ENCODE data around the gene AGBL1. TPM values are rescaled to one million over a fixed set of nuclear protein-coding genes. Genes with fewer than 3 reads are reported as not detected.

Gene AGBL1
- total and polyA plus RNA-seq, 2 donors (not counting 1 experiment from before 2014, with no cell fraction given) = not detected

GRCh38 chr15:86919581-86919980 is 839.9 kb downstream of the AGBL1 start:
- TF ChIP-seq, protein P1, sequence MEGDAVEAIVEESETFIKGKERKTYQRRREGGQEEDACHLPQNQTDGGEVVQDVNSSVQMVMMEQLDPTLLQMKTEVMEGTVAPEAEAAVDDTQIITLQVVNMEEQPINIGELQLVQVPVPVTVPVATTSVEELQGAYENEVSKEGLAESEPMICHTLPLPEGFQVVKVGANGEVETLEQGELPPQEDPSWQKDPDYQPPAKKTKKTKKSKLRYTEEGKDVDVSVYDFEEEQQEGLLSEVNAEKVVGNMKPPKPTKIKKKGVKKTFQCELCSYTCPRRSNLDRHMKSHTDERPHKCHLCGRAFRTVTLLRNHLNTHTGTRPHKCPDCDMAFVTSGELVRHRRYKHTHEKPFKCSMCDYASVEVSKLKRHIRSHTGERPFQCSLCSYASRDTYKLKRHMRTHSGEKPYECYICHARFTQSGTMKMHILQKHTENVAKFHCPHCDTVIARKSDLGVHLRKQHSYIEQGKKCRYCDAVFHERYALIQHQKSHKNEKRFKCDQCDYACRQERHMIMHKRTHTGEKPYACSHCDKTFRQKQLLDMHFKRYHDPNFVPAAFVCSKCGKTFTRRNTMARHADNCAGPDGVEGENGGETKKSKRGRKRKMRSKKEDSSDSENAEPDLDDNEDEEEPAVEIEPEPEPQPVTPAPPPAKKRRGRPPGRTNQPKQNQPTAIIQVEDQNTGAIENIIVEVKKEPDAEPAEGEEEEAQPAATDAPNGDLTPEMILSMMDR (IDR thresholded peaks at IDR 0.05) = no peak
- TF ChIP-seq EZH2 (IDR thresholded peaks at IDR 0.05; ENCODE audit: borderline replicate concordance, insufficient read depth, low read depth, low read length, poor library complexity, severe bottlenecking) = no peak
- no peaks in the 10 kb centered on the region for H3K4me1 ChIP-seq (ENCODE audit: control insufficient read depth in 2 of 2, insufficient read depth in 2 of 2, low read length in 2 of 2)
- H3K36me3 ChIP-seq (replicated peaks in 1 of 2; ENCODE audit: control extremely low read depth in 1 of 2, control insufficient read depth in 1 of 2, extremely low read depth in 1 of 2, insufficient read depth in 2 of 2, low read length in 1 of 2) = no peaks in the 10 kb centered on the region
- no peaks in the 10 kb centered on the region for H4K20me1 ChIP-seq (ENCODE audit: control insufficient read depth, insufficient read depth, low read length, poor library complexity, severe bottlenecking)
- ATAC-seq (ENCODE audit: low read depth) (no peak), DNase-seq (no peak)
- 31% methylated on average over 3 of the region's 4 CpGs for whole genome bisulfite sequencing (ENCODE audit: insufficient coverage)
- H3K4me2 ChIP-seq (replicated peaks; ENCODE audit: low read depth, low read length, poor library complexity, severe bottlenecking) = no peak overlapping the region
- no peaks in the 10 kb centered on the region for H3K27me3 Mint-ChIP-seq
- no peak overlapping the region for H2AFZ ChIP-seq (ENCODE audit: insufficient read depth, low read depth, low read length, poor library complexity, severe bottlenecking)
- no peak overlapping the region for H3K4me3 Mint-ChIP-seq
- H3K9me3 ChIP-seq (ENCODE audit: control extremely low read depth in 1 of 3, control insufficient read depth in 2 of 3, insufficient read depth in 1 of 3, low read length in 2 of 3) = no peaks in the 10 kb centered on the region
- no peaks in the 10 kb centered on the region for H3K9me3 Mint-ChIP-seq (ENCODE audit: insufficient read depth)
- H3K27ac Mint-ChIP-seq = no peak overlapping the region
- intact Hi-C loops (cut with micrococcal nuclease) = no loop called here
- no peaks in the 10 kb centered on the region for H3K27me3 ChIP-seq (replicated peaks in 1 of 4; ENCODE audit: control extremely low read depth in 1 of 4, control insufficient read depth in 3 of 4, insufficient read depth in 4 of 4, low read length in 3 of 4)
- no peaks in the 10 kb centered on the region for H3K79me2 ChIP-seq (ENCODE audit: control insufficient read depth, insufficient read depth, low read length)
- no peak overlapping the region for H3K27ac ChIP-seq (ENCODE audit: low read length in 2 of 2)
- H3K4me1 Mint-ChIP-seq = no peaks in the 10 kb centered on the region
- H3K9ac ChIP-seq (ENCODE audit: low read length) = no peak overlapping the region
- H3K4me3 ChIP-seq (ENCODE audit: control extremely low read depth in 1 of 5, extremely low read depth in 1 of 5, insufficient read depth in 1 of 5, low read depth in 2 of 5, low read length in 4 of 5) = no peak overlapping the region
- ChIA-PET POLR2A (no interaction called here), CTCF (no interaction called here)

DNA sequence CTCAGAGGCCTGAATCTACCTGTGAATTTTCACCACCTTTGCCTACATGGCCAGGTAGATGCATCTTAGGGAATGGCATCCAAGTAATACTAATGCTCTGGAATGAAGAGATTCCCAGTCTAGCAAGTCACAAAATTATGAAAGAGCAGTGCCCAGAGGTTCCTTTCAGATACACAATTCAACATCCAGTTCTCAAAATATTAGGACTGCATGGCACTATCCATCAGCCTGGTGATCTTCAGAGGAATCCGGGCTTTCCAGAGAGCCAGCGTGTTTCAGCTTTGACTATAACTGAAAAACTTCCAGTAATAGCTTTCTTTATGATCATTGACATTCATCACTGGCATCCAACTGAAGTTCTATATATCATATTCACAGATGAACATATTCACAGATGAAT is 849.8 kb downstream of the AGBL1 start:
- TF ChIP-seq EZH2 (IDR thresholded peaks at IDR 0.05; ENCODE audit: borderline replicate concordance, insufficient read depth, low read depth, low read length, poor library complexity, severe bottlenecking) = no peak
- TF ChIP-seq, protein P1 (IDR thresholded peaks at IDR 0.05) = no peak
- no peak for ATAC-seq (ENCODE audit: low read depth)
- Histone ChIP-seq H2AFZ (ENCODE audit: insufficient read depth, low read depth, low read length, poor library complexity, severe bottlenecking) (no peak overlapping the region), H4K20me1 (ENCODE audit: control insufficient read depth, insufficient read depth, low read length, poor library complexity, severe bottlenecking) (no peaks in the 10 kb centered on the region), H3K79me2 (ENCODE audit: control insufficient read depth, insufficient read depth, low read length) (no peaks in the 10 kb centered on the region), H3K36me3 (replicated peaks in 1 of 2; ENCODE audit: control extremely low read depth in 1 of 2, control insufficient read depth in 1 of 2, extremely low read depth in 1 of 2, insufficient read depth in 2 of 2, low read length in 1 of 2) (no peaks in the 10 kb centered on the region), H3K4me3 (ENCODE audit: control extremely low read depth in 1 of 5, extremely low read depth in 1 of 5, insufficient read depth in 1 of 5, low read depth in 2 of 5, low read length in 4 of 5) (no peak overlapping the region), H3K4me1 (ENCODE audit: control insufficient read depth in 2 of 2, insufficient read depth in 2 of 2, low read length in 2 of 2) (no peaks in the 10 kb centered on the region), H3K4me2 (replicated peaks; ENCODE audit: low read depth, low read length, poor library complexity, severe bottlenecking) (no peak overlapping the region), H3K27me3 (replicated peaks in 1 of 4; ENCODE audit: control extremely low read depth in 1 of 4, control insufficient read depth in 3 of 4, insufficient read depth in 4 of 4, low read length in 3 of 4) (no peaks in the 10 kb centered on the region), H3K9ac (ENCODE audit: low read length) (no peak overlapping the region), H3K9me3 (ENCODE audit: control extremely low read depth in 1 of 3, control insufficient read depth in 2 of 3, insufficient read depth in 1 of 3, low read length in 2 of 3) (no peaks in the 10 kb centered on the region), H3K27ac (ENCODE audit: low read length in 2 of 2) (no peak overlapping the region)
- POLR2A ChIA-PET = no interaction called here
- CTCF ChIA-PET = no interaction called here
- intact Hi-C loops (cut with micrococcal nuclease) = no loop called here
- H3K9me3 Mint-ChIP-seq (ENCODE audit: insufficient read depth) = no peaks in the 10 kb centered on the region
- 80% methylated on average over 1 of the region's 2 CpGs for WGBS (ENCODE audit: insufficient coverage)
- H3K27me3 Mint-ChIP-seq = no peaks in the 10 kb centered on the region
- no peak overlapping the region for H3K4me3 Mint-ChIP-seq
- no peaks in the 10 kb centered on the region for H3K4me1 Mint-ChIP-seq
- no peak overlapping the region for H3K27ac Mint-ChIP-seq
- no peak for DNase-seq

All from B cell (primary cell).